HG03521 (cell line): Measurements from ENCODE around the gene LAMA1.

ENCODE experiments used
- ATAC-seq: cut with Tn5 transposase; IDR thresholded peaks from one replicate; pipeline ENCODE4 v1.9.1; 2021; ENCODE audit warnings: mild to moderate bottlenecking, moderate library complexity; ENCODE audit not compliant: unreplicated experiment

Gene LAMA1

GRCh38 chr18:6994056-6994770 is 123.4 kb downstream of the LAMA1 start:
- no peak for ATAC-seq

- ATAC-seq: no peak
Measured at GRCh38 chr18:6992761-6993160, 124.8 kb downstream of the LAMA1 start.

- no peak for ATAC-seq
Measured at GRCh38 chr18:6983366-6983765, 134.2 kb downstream of the LAMA1 start.

GRCh38 chr18:6982398-6982797 is 135.2 kb downstream of the LAMA1 start:
- ATAC-seq: no peak

- no peak for ATAC-seq
Measured at GRCh38 chr18:6980363-6980762, 137.2 kb downstream of the LAMA1 start.

GRCh38 chr18:6979954-6980353 is 137.6 kb downstream of the LAMA1 start:
- ATAC-seq: no peak

GRCh38 chr18:6976935-6977334 is 140.7 kb downstream of the LAMA1 start:
- no peak for ATAC-seq

- no peak for ATAC-seq
Measured at GRCh38 chr18:6975084-6975483, 142.5 kb downstream of the LAMA1 start.

GRCh38 chr18:6971823-6972478 is 145.6 kb downstream of the LAMA1 start:
- no peak for ATAC-seq

GRCh38 chr18:6963452-6964097 is 154.0 kb downstream of the LAMA1 start:
- ATAC-seq: no peak

GRCh38 chr18:6962571-6963451 is 154.8 kb downstream of the LAMA1 start:
- ATAC-seq: no peak

- no peak for ATAC-seq
Measured at GRCh38 chr18:6961331-6961730, 156.3 kb downstream of the LAMA1 start.

- ATAC-seq: no peak
Measured at GRCh38 chr18:6960656-6961055, 156.9 kb downstream of the LAMA1 start.

- no peak for ATAC-seq
Measured at GRCh38 chr18:6960124-6960523, 157.5 kb downstream of the LAMA1 start.

GRCh38 chr18:6959110-6959509 is 158.5 kb downstream of the LAMA1 start:
- no peak for ATAC-seq

GRCh38 chr18:6956999-6957398 is 160.6 kb downstream of the LAMA1 start:
- no peak for ATAC-seq

GRCh38 chr18:6956495-6956894 is 161.1 kb downstream of the LAMA1 start:
- ATAC-seq: no peak

- ATAC-seq: no peak
Measured at GRCh38 chr18:6955304-6955703, 162.3 kb downstream of the LAMA1 start.

- no peak for ATAC-seq
Measured at GRCh38 chr18:6954501-6954900, 163.1 kb downstream of the LAMA1 start.

- no peak for ATAC-seq
Measured at GRCh38 chr18:6951336-6952090, 166.1 kb downstream of the LAMA1 start.
